Measurements from ENCODE around the gene PLPPR1.

The PLPPR1 gene

DNA sequence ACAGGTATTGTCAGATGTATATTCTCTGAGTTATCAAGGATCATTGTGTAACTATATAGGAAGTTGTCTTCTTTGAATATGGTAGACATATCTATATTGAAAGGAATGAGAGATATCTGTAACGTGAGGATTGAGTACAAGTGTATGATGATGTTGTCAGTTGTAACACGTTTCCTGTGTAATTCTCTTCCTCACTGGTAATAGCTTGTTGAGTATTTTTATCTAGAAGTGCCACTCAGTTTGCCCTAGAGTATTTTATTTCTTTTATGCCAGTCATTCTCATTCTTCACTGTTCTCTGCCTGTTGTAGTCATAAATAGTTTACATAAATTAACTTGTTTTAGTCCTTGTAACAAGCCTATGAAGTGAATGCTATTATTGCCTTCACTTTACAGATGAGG is 184.1 kb downstream of the PLPPR1 start:
- no peaks in the 10 kb centered on the region for H3K79me2 ChIP-seq (ENCODE audit: insufficient read depth, low read length)

DNA sequence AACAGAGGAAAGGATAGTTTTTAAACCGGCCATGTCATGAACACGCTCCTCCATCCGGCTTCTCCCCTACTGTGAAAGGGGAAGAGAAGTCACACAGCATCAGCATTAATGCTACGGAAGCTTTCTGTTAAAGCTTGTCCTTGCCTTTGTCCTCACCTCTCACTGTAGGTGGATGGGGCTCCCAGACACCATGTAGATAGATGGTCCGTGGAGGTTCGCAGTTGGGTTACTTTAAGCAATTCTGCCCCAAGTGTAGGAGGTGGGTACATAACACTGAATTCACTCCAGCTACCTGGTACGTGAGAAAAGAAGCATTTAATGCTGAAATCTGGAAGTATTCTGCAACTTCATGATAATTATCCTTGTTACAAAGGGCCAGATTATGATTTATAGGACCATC is 190.5 kb downstream of the PLPPR1 start:
- Histone ChIP-seq H3K36me3 (ENCODE audit: insufficient read depth, low read length) (no peaks in the 10 kb centered on the region), H3K79me2 (ENCODE audit: insufficient read depth, low read length) (no peaks in the 10 kb centered on the region), H3K4me2 (ENCODE audit: low read depth, low read length, poor library complexity, severe bottlenecking) (no peak overlapping the region), H3K4me3 (ENCODE audit: low read length, poor library complexity, severe bottlenecking) (no peak overlapping the region), H3K27me3 (ENCODE audit: insufficient read depth, low read length, poor library complexity, severe bottlenecking) (no peaks in the 10 kb centered on the region), H4K20me1 (ENCODE audit: insufficient read depth, low read length, poor library complexity, severe bottlenecking) (no peaks in the 10 kb centered on the region), H3K9me3 (ENCODE audit: insufficient read depth, low read depth, low read length) (no peaks in the 10 kb centered on the region), H3K4me1 (ENCODE audit: insufficient read depth, low read length, poor library complexity, severe bottlenecking) (no peaks in the 10 kb centered on the region), H2AFZ (ENCODE audit: low read length) (no peak overlapping the region), H3F3A (ENCODE audit: low read depth) (no peaks in the 10 kb centered on the region), H3K9me2 (replicated peaks; ENCODE audit: low read depth, low read length) (no peaks in the 10 kb centered on the region), H3K9ac (ENCODE audit: low read depth, low read length, poor library complexity, severe bottlenecking) (no peak overlapping the region)
- TF ChIP-seq EZH2phosphoT487 (IDR thresholded peaks at IDR 0.05; ENCODE audit: borderline replicate concordance), result no peak
- TF ChIP-seq, protein P1, sequence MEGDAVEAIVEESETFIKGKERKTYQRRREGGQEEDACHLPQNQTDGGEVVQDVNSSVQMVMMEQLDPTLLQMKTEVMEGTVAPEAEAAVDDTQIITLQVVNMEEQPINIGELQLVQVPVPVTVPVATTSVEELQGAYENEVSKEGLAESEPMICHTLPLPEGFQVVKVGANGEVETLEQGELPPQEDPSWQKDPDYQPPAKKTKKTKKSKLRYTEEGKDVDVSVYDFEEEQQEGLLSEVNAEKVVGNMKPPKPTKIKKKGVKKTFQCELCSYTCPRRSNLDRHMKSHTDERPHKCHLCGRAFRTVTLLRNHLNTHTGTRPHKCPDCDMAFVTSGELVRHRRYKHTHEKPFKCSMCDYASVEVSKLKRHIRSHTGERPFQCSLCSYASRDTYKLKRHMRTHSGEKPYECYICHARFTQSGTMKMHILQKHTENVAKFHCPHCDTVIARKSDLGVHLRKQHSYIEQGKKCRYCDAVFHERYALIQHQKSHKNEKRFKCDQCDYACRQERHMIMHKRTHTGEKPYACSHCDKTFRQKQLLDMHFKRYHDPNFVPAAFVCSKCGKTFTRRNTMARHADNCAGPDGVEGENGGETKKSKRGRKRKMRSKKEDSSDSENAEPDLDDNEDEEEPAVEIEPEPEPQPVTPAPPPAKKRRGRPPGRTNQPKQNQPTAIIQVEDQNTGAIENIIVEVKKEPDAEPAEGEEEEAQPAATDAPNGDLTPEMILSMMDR (conservative IDR thresholded peaks at IDR 0.05; ENCODE audit: low read length), result no peak

More for the DNA sequence above, 184.1 kb downstream of the PLPPR1 start:
- no peak overlapping the region for H3K9ac ChIP-seq (ENCODE audit: low read depth, low read length, poor library complexity, severe bottlenecking)
- no peak overlapping the region for H2AFZ ChIP-seq (ENCODE audit: low read length)
- no peaks in the 10 kb centered on the region for H3K4me1 ChIP-seq (ENCODE audit: insufficient read depth, low read length, poor library complexity, severe bottlenecking)
- no peaks in the 10 kb centered on the region for H3F3A ChIP-seq (ENCODE audit: low read depth)
- no peak overlapping the region for H3K4me3 ChIP-seq (ENCODE audit: low read length, poor library complexity, severe bottlenecking)
- TF ChIP-seq EZH2phosphoT487 (IDR thresholded peaks at IDR 0.05; ENCODE audit: borderline replicate concordance), result no peak
- TF ChIP-seq, protein P1 (conservative IDR thresholded peaks at IDR 0.05; ENCODE audit: low read length), result no peak
- H4K20me1 ChIP-seq (ENCODE audit: insufficient read depth, low read length, poor library complexity, severe bottlenecking), result no peaks in the 10 kb centered on the region
- no peaks in the 10 kb centered on the region for H3K27me3 ChIP-seq (ENCODE audit: insufficient read depth, low read length, poor library complexity, severe bottlenecking)
- H3K9me3 ChIP-seq (ENCODE audit: insufficient read depth, low read depth, low read length), result no peaks in the 10 kb centered on the region
- H3K4me2 ChIP-seq (ENCODE audit: low read depth, low read length, poor library complexity, severe bottlenecking), result no peak overlapping the region
- H3K9me2 ChIP-seq (replicated peaks; ENCODE audit: low read depth, low read length), result no peaks in the 10 kb centered on the region
- no peaks in the 10 kb centered on the region for H3K36me3 ChIP-seq (ENCODE audit: insufficient read depth, low read length)

DNA sequence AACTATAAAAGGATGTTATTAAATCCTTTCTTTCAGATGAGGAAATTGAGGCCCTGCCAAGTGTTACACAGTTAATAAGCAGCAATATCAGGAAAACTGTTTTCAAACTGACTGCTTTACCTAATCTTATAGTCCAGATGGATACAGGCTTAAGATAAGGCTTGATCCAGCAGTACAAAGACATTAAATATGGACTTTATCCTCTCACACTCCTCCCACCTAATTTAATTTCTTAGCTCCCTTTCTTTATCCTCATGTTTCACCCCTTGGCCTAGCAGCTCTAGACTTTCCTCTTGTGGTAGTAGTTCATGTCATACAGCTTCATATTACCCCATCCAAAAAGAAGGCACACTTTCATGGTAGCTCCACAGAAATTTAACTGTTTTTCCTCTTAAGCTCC is 191.8 kb downstream of the PLPPR1 start:
- no peak overlapping the region for H3K4me3 ChIP-seq (ENCODE audit: low read length, poor library complexity, severe bottlenecking)
- H3K9me3 ChIP-seq (ENCODE audit: insufficient read depth, low read depth, low read length), result no peaks in the 10 kb centered on the region
- H3K79me2 ChIP-seq (ENCODE audit: insufficient read depth, low read length), result no peaks in the 10 kb centered on the region
- TF ChIP-seq, protein P1 (conservative IDR thresholded peaks at IDR 0.05; ENCODE audit: low read length), result no peak
- no peak for TF ChIP-seq EZH2phosphoT487 (IDR thresholded peaks at IDR 0.05; ENCODE audit: borderline replicate concordance)
- no peak overlapping the region for H3K4me2 ChIP-seq (ENCODE audit: low read depth, low read length, poor library complexity, severe bottlenecking)
- no peaks in the 10 kb centered on the region for H3F3A ChIP-seq (ENCODE audit: low read depth)
- H3K36me3 ChIP-seq (ENCODE audit: insufficient read depth, low read length), result no peaks in the 10 kb centered on the region
- H3K9me2 ChIP-seq (replicated peaks; ENCODE audit: low read depth, low read length), result no peaks in the 10 kb centered on the region
- no peaks in the 10 kb centered on the region for H4K20me1 ChIP-seq (ENCODE audit: insufficient read depth, low read length, poor library complexity, severe bottlenecking)
- H3K27me3 ChIP-seq (ENCODE audit: insufficient read depth, low read length, poor library complexity, severe bottlenecking), result no peaks in the 10 kb centered on the region
- H2AFZ ChIP-seq (ENCODE audit: low read length), result no peak overlapping the region
- no peak overlapping the region for H3K9ac ChIP-seq (ENCODE audit: low read depth, low read length, poor library complexity, severe bottlenecking)
- H3K4me1 ChIP-seq (ENCODE audit: insufficient read depth, low read length, poor library complexity, severe bottlenecking), result no peaks in the 10 kb centered on the region

Measured in Loucy (cell line).